Progenitor cell of endocrine pancreas (in vitro differentiated cells): Measurements from ENCODE around the gene SAXO1. TPM values are rescaled to one million over a fixed set of nuclear protein-coding genes. Genes with fewer than 3 reads are reported as not detected.

ENCODE experiments used
- DNase-seq: peaks from one replicate; pipeline ENCODE4 v3.0.0; 2021; ENCODE audit warnings: low spot score; ENCODE audit not compliant: unreplicated experiment
- H3K27ac Mint-ChIP-seq: 2 replicates; pipeline ENCODE4 v1.8.0; 2021; ENCODE audit warnings: mild to moderate bottlenecking, moderate library complexity, mixed read lengths
- H3K27me3 Mint-ChIP-seq: 2 replicates; pipeline ENCODE4 v1.8.0; 2021; ENCODE audit warnings: mixed read lengths
- H3K36me3 Mint-ChIP-seq: 2 replicates; pipeline ENCODE4 v1.8.0; 2022; ENCODE audit warnings: mixed read lengths; ENCODE audit not compliant: insufficient read depth
- H3K4me1 Mint-ChIP-seq: 2 replicates; pipeline ENCODE4 v1.8.0; 2021; ENCODE audit warnings: low read depth, mixed read lengths
- H3K4me3 Mint-ChIP-seq: 2 replicates; pipeline ENCODE4 v1.8.0; 2021; ENCODE audit warnings: low read depth, mild to moderate bottlenecking, moderate library complexity, mixed read lengths
- H3K9me3 Mint-ChIP-seq: 2 replicates; pipeline ENCODE4 v1.8.0; 2021; ENCODE audit warnings: low read depth, mixed read lengths
- CTCF ChIP-seq: fragments of 200-600 bp; sonication (generic); IDR thresholded peaks from one replicate; pipeline ENCODE4 v1.5.0; 2021; ENCODE audit warnings: antibody characterized with exemption, mild to moderate bottlenecking; ENCODE audit not compliant: unreplicated experiment
- total RNA-seq: library from RNA; stranded (reverse); gene quantifications from 2 replicates; pipeline ENCODE4 v1.2.1, GENCODE V29; 2021

SAXO1 gene
- total RNA-seq, 1 donor from 2014 or later: not detected

GRCh38 chr9:18893491-18893890, 139.5 kb downstream of the SAXO1 start:
- Mint-ChIP-seq H3K27me3 (no peaks in the 10 kb centered on the region), H3K36me3 (peaks cover 2% of the 10 kb centered on the region), H3K4me1 (no peaks in the 10 kb centered on the region), H3K9me3 (peaks cover 9% of the 10 kb centered on the region), H3K4me3 (no peak overlapping the region), H3K27ac (no peak overlapping the region)
- TF ChIP-seq CTCF: no peak
- no peak for DNase-seq

- no peak for TF ChIP-seq CTCF
- Mint-ChIP-seq H3K27ac (no peak overlapping the region), H3K4me3 (no peak overlapping the region), H3K9me3 (peaks cover 9% of the 10 kb centered on the region), H3K27me3 (no peaks in the 10 kb centered on the region), H3K4me1 (no peaks in the 10 kb centered on the region), H3K36me3 (peaks cover 2% of the 10 kb centered on the region)
- no peak for DNase-seq
Observed at GRCh38 chr9:18893046-18893445, 140.0 kb downstream of the SAXO1 start.

GRCh38 chr9:18891946-18892670, 140.9 kb downstream of the SAXO1 start:
- no peak for TF ChIP-seq CTCF
- Mint-ChIP-seq H3K4me1 (no peaks in the 10 kb centered on the region), H3K4me3 (no peak overlapping the region), H3K27ac (no peak overlapping the region), H3K36me3 (peaks cover 2% of the 10 kb centered on the region), H3K27me3 (no peaks in the 10 kb centered on the region), H3K9me3 (peaks cover 9% of the 10 kb centered on the region)
- DNase-seq: no peak

- DNase-seq: no peak
- Mint-ChIP-seq H3K27me3 (no peaks in the 10 kb centered on the region), H3K4me1 (no peaks in the 10 kb centered on the region), H3K27ac (no peak overlapping the region), H3K4me3 (no peak overlapping the region), H3K36me3 (no peaks in the 10 kb centered on the region), H3K9me3 (peaks cover under 1% of the 10 kb centered on the region)
- no peak for TF ChIP-seq CTCF
Observed at GRCh38 chr9:18890372-18890771, 142.6 kb downstream of the SAXO1 start.

- no peaks in the 10 kb centered on the region for H3K36me3 Mint-ChIP-seq
- no peak overlapping the region for H3K4me3 Mint-ChIP-seq
- H3K4me1 Mint-ChIP-seq: no peaks in the 10 kb centered on the region
- H3K27ac Mint-ChIP-seq: no peak overlapping the region
- no peaks in the 10 kb centered on the region for H3K9me3 Mint-ChIP-seq
- no peaks in the 10 kb centered on the region for H3K27me3 Mint-ChIP-seq
- TF ChIP-seq CTCF: no peak
- no peak for DNase-seq
Observed at GRCh38 chr9:18889550-18889949, 143.5 kb downstream of the SAXO1 start.
